ENCODE results near the gene RABGAP1L.
"Not testable (repeated sequence)": the region's sequence is repeated elsewhere in the genome, so short reads cannot be mapped to it uniquely, and the experiment has no call there.

The RABGAP1L gene

DNA sequence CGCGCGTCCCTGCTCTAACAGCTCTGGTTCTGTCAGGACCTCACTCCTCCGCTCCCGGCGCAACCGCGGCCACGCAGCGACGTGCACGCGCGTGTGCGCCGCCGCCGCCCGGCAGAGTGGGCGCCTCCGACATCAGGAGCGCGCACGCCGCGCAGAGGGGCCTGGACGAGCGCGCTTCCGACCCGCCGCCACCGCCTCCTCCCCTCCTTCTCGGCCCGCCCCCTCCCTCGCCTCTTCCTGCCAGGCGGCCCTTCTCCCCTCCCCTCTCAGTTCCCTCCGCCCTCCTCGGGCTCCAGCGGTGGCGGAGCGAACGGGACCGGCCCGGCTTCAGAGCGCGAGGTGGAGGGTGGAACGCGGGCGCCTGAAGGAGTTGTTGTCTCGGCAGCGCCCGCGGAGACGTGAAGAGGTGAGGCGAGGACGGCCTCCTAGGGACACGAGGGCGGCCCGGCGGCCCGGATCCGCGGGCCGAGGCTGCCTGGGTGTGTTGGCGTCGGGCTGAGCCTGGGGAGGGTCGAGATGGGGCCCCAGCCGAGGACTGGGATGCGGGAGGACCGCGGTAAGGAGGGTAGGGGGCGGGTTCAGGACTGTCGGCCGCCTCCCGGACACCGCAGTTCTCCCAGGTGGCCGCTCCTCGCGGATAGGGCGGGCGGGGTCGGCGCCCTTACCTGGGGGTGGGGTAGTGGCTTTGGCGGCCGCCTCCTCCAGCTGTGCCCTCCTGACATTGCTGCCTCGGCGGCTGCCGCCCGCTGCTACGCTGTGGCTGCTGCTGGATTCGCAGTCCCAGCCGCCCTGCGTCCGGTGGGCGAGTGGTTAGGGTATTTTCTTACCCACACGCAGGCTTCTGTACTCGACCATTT is at the start of gene RABGAP1L:
Gene RABGAP1L, plus strand, starts transcription at position 269 of the 857 bp plus-strand sequence.
- peak; percentile 87 to 89 for DNase-seq (ENCODE audit: low read depth in 2 of 2)

DNA sequence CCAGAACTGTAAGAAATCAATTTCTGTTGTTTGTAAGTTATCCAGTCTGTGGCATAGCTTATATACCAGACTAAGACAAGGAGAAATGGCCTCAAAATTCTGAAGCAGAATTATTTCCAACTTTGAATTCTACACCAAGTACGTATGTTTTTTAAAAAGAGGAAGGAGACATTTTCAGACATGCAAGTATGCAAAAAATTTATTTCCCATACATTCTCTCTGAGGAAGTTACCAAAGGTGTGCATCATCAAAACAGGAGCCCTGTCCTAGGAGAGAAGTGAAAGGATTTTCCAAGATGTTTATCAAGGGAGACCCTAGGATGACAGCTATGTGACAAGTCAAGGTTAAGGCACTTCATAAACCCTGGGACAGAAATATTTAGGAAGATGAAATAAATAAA is 49.3 kb upstream of the RABGAP1L start:
- DNase-seq (ENCODE audit: low read depth in 2 of 2) = no peak

- DNase-seq (ENCODE audit: low read depth in 2 of 2) = no peak
These were observed 46.7 kb upstream of the RABGAP1L start for GRCh38 chr1:174112489-174113162.

DNA sequence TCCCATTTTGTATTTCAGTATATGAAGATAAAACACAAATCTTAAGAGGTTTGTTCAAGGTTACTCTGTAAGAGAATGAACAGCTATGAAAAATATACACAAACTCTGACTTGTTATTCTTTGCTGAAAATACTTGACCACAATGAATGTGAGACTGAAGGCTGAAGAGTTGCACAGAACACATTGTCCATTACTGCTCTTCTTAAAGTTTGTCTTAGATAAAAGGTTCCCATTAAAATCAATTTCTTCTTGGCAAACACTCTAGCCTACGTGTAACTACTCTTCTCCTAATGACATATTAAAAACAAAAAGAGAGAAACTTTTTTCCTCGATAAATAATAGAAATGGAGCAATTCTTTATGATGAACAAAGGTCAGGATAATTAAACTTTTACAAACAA is 45.2 kb upstream of the RABGAP1L start:
- DNase-seq (ENCODE audit: low read depth in 2 of 2) = no peak

GRCh38 chr1:174114788-174115448 is 44.4 kb upstream of the RABGAP1L start:
- DNase-seq (ENCODE audit: low read depth in 2 of 2) = no peak

DNA sequence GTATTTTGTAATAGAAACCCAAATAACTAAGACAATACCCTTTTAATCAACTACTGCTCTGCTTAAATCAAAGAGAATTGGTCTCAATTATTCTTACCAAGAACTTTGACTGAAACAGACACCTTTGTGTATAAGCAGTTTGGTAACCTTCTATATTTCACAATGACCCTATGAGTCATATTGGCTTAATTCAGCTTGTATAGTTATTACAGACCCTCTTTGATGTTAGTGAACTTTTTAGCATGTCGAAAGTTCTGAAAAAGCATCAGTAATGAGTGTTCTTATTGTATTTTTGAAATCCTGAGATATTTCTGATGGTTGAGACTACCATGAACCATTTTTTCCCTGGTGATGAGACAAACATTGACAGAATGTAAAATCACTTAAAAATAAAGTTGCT is 43.3 kb upstream of the RABGAP1L start:
- DNase-seq (ENCODE audit: low read depth in 2 of 2) = no peak

DNA sequence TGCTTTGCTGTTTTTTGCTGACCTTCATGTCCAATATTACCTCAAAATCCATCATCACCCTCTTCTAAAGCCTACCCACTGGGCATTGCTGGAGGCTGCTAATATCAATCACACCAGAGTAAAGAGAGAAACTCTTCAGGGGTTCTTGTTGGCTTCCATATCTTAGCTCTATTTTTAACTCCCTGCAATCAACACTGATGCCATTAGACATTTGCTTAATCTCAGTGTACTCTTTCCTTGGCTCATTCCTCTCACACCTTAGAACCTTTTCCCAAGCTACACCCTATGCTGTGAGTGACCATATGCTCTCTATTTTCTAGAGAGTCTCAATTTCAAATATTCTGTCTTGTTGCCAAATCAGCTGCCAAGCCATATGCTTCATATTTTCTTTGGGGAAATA is 40.6 kb upstream of the RABGAP1L start:
- no peak for DNase-seq (ENCODE audit: low read depth in 2 of 2)

- not testable (repeated sequence) for DNase-seq (ENCODE audit: low read depth in 2 of 2)
These were observed 37.0 kb upstream of the RABGAP1L start for GRCh38 chr1:174122318-174122717.

DNA sequence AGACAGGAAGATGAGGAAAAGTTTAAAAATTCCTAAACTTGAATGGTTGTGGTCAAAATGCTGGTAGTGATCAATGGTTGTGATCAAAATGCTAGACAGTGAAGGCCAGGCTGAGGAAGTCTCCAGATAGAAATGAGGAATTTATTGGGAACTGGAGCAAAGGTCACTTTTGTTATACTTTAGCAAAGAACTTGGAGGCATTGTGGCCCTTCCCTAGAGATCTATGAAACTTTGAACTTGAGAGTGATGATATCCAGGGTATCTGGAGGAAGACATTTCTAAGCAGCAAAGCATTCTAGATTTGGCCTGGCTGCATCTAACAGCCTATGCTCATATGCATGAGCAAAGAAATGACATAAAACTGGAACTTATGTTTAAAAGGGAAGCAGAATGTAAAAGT is 35.5 kb upstream of the RABGAP1L start:
- no peak for DNase-seq (ENCODE audit: low read depth in 2 of 2)

DNA sequence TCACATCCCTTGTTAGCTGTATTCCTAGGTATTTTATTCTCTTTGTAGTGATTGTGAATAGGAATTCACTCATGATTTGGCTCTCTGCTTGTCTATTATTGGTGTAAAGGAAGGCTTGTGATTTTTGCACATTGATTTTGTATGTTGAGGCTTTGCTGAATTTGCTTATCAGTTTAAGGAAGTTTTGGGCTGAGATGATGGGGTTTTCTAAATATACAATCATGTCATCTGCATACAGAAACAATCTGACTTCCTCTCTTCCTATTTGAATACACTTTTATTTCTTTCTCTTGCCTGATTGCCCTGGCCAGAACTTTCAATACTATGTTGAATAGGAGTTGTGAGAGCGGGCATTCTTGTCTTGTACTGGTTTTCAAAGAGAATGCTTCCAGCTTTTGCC is 32.1 kb upstream of the RABGAP1L start:
- not testable (repeated sequence) for DNase-seq (ENCODE audit: low read depth in 2 of 2)

GRCh38 chr1:174131032-174131638 is 28.2 kb upstream of the RABGAP1L start:
- no peak for DNase-seq (ENCODE audit: low read depth in 2 of 2)

DNA sequence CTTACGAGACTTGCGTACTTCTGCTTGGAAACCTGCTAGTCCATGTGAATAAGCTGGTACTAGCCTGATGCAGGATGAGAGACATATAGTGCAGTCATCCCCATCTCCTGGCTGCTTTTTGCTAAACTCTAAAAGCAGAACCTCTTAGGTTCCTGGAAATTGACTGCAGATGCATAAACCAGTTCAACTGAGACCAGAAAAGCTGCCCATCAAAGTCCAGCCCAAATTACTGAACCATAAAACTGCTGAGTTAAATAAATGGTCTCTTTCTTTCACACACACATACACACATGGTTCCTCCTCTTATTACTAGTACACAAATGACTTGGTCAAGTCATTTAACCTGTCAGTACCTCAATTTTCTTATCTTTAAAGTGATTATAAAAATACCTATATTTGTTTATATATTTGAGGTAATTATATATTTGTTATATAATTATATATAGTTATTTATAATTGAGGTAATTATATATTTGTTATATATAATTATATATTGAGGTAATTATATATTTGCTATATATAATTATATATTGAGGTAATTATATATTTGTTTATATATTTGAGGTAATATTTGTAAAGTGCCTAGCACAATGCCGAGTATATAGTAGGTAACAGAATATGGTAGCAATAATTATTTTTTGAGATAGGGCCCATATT is 25.2 kb upstream of the RABGAP1L start:
- DNase-seq (ENCODE audit: low read depth in 2 of 2) = no peak

GRCh38 chr1:174135211-174135610 is 24.1 kb upstream of the RABGAP1L start:
- no peak for DNase-seq (ENCODE audit: low read depth in 2 of 2)

- no peak for DNase-seq (ENCODE audit: low read depth in 2 of 2)
These were observed 22.6 kb upstream of the RABGAP1L start for GRCh38 chr1:174136714-174137113.

- DNase-seq (ENCODE audit: low read depth in 2 of 2) = no peak
These were observed 16.5 kb upstream of the RABGAP1L start for GRCh38 chr1:174142836-174143235.

DNA sequence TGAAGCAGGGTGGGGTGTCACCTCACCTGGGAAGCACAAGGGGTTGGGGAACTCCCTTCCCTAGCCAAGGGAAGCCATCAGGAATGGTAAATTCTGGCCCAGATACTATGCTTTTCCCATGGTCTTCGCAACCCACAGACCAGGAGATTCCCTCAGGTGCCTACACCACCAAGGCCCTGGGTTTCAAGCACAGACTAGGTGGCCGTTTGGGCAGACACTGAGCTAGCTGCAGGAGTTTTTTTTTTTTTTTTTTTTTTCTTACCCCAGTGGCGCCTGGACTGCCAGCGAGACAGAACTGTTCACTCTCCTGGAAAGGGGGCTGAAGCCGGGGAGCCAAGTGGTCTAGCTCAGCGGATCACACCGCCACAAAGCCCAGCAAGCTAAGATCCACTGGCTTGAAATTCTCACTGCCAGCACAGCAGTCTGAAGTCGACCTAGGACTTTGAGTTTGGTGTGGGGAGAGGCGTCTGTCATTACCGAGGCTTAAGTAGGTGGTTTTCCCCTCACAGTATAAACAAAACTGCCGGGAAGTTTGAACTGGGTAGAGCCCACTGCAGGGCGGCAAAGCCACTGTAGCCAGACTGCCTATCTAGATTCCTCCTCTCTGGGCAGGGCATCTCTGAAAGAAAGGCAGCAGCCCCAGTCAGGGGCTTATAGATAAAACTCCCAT is 15.5 kb upstream of the RABGAP1L start:
- DNase-seq (ENCODE audit: low read depth in 2 of 2) = not testable (repeated sequence)

DNA sequence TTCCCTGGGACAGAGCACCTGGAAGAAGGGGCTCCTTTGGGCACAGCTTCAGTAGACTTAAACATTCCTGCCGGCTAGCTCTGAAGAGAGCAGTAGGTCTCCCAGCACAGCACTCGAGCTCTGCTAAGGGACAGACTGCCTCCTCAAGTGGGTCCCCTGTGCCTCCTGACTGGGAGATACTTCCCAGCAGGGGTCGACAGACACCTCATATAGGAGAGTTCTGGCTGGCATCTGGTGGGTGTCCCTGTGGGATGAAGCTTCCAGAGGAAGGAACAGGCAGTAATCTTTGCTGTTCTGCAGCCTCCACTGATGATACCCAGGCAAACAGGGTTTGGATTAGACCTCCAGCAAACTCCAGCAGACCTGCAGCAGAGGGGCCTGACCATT is 14.9 kb upstream of the RABGAP1L start:
- DNase-seq (ENCODE audit: low read depth in 2 of 2) = not testable (repeated sequence)

GRCh38 chr1:174149216-174149615 is 10.1 kb upstream of the RABGAP1L start:
- DNase-seq (ENCODE audit: low read depth in 2 of 2) = no peak

DNA sequence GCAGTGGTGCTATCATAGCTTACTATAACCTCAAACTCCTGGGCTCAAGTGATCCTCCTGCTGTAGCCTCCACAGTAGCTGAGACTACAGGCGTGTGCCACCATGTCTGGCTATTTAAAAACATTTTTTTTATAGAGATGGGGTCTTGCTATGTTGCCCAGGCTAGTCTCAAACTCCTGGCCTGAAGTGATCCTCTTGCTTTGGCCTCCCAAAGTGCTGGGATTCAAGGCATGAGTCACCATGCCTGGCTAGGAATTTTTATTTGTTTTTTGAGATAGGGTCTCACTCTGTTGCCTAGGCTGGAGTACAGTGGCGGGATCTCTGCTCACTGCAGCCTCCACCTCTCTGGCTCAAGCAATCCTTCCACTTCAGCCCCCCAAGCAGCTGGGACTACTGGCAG is 8.8 kb upstream of the RABGAP1L start:
- DNase-seq (ENCODE audit: low read depth in 2 of 2) = no peak

DNA sequence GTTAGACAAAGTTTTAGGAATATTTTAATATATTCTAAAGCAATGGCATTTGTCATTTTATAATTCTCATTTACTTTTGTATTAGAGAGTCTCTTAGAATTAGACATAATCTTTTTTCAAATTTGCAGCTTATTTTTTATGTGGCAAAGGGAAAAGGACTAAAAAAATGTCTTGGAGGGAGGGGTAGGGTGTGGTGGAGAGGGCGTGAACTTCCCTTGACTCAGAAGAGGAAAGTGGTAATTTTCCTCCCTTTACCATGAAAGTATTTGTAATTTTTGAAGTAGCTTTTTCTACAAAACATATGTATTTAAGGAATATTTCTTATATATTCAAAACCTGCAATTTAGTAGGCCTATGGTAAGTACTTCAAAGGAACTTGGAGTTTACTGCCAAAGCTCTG is 6.9 kb upstream of the RABGAP1L start:
- no peak for DNase-seq (ENCODE audit: low read depth in 2 of 2)
